ENCODE data around the gene AJUBA. TPM values are rescaled to one million over a fixed set of nuclear protein-coding genes. Genes with fewer than 3 reads are reported as not detected.

Gene AJUBA
- total RNA-seq, 1 experiment from 2014 or later, result 32.7 TPM

DNA sequence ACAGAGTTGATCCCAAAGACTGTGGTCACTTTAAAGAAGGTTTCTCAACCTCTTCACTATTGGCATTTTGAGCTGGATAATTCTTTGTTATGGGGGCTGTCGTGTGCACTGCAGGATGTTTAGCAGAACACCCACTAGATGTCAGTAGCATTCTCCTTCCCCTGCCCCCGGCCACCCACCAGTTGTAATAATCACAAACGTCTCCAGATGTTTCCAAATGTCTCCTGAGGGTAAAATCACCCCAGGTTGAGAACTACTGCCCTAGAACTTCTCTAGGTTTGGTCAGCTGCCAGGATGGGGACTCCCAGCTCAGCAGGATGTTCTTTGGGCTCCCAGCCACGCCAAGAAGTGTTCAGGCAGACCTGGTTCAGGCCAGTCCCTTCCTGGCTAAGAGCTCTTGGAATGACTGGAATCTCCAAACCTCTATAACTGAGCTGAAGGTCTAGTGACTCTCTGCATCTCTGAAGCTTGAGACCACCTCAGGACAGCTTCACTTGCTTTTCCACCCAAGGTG, 12.5 kb upstream of the AJUBA start:
- no peak overlapping the region for H3K27ac Mint-ChIP-seq (ENCODE audit: unreplicated experiment)
- intact Hi-C loops (cut with micrococcal nuclease; ENCODE audit: unreplicated experiment), result no loop called here

GRCh38 chr14:22993517-22993916, 11.2 kb upstream of the AJUBA start:
- no peaks in the 10 kb centered on the region for H3K4me1 Mint-ChIP-seq (ENCODE audit: low read depth, unreplicated experiment)
- H3K27ac Mint-ChIP-seq (ENCODE audit: unreplicated experiment), result no peak overlapping the region
- DNase-seq, result no peak
- CTCF ChIA-PET, result interaction anchor here (3.8 kb wide), 1 partner anchor 13 kb away, joined by 28 read pairs; no protein-coding TSS in a partner anchor
- H3K9me3 Mint-ChIP-seq (ENCODE audit: low read depth, unreplicated experiment), result no peaks in the 10 kb centered on the region
- intact Hi-C loops (cut with micrococcal nuclease; ENCODE audit: unreplicated experiment), result no loop called here
- no peak overlapping the region for H3K4me3 Mint-ChIP-seq (ENCODE audit: low read depth, unreplicated experiment)
- TF ChIP-seq, protein P1, sequence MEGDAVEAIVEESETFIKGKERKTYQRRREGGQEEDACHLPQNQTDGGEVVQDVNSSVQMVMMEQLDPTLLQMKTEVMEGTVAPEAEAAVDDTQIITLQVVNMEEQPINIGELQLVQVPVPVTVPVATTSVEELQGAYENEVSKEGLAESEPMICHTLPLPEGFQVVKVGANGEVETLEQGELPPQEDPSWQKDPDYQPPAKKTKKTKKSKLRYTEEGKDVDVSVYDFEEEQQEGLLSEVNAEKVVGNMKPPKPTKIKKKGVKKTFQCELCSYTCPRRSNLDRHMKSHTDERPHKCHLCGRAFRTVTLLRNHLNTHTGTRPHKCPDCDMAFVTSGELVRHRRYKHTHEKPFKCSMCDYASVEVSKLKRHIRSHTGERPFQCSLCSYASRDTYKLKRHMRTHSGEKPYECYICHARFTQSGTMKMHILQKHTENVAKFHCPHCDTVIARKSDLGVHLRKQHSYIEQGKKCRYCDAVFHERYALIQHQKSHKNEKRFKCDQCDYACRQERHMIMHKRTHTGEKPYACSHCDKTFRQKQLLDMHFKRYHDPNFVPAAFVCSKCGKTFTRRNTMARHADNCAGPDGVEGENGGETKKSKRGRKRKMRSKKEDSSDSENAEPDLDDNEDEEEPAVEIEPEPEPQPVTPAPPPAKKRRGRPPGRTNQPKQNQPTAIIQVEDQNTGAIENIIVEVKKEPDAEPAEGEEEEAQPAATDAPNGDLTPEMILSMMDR (IDR thresholded peaks at IDR 0.05; ENCODE audit: unreplicated experiment), result no peak
- H3K27me3 Mint-ChIP-seq (ENCODE audit: unreplicated experiment), result no peaks in the 10 kb centered on the region
- no TSS peak for BruUV-seq (replicated peaks)
- peaks cover 11% of the 10 kb centered on the region for H3K36me3 Mint-ChIP-seq (ENCODE audit: insufficient read depth, unreplicated experiment)

More for the DNA sequence above, 12.5 kb upstream of the AJUBA start:
- no peak for DNase-seq
- Mint-ChIP-seq H3K4me3 (ENCODE audit: low read depth, unreplicated experiment) (no peak overlapping the region), H3K9me3 (ENCODE audit: low read depth, unreplicated experiment) (no peaks in the 10 kb centered on the region), H3K36me3 (ENCODE audit: insufficient read depth, unreplicated experiment) (peaks cover 11% of the 10 kb centered on the region), H3K4me1 (ENCODE audit: low read depth, unreplicated experiment) (no peaks in the 10 kb centered on the region), H3K27me3 (ENCODE audit: unreplicated experiment) (no peaks in the 10 kb centered on the region)
- CTCF ChIA-PET, result interaction anchor here (0.7 to 3.8 kb wide), 8 partner anchors 8 to 229 kb away, joined by 3 to 28 read pairs (median 5); partner anchors contain the start of gene HAUS4
- TF ChIP-seq, protein P1 (IDR thresholded peaks at IDR 0.05; ENCODE audit: unreplicated experiment), result peak; percentile 42
- BruUV-seq (replicated peaks), result no TSS peak

- TF ChIP-seq, protein P1 (IDR thresholded peaks at IDR 0.05; ENCODE audit: unreplicated experiment), result no peak
- BruUV-seq (replicated peaks), result no TSS peak
- no peak overlapping the region for H3K27ac Mint-ChIP-seq (ENCODE audit: unreplicated experiment)
- CTCF ChIA-PET, result no interaction called here
- no peaks in the 10 kb centered on the region for H3K4me1 Mint-ChIP-seq (ENCODE audit: low read depth, unreplicated experiment)
- intact Hi-C loops (cut with micrococcal nuclease; ENCODE audit: unreplicated experiment), result no loop called here
- H3K36me3 Mint-ChIP-seq (ENCODE audit: insufficient read depth, unreplicated experiment), result peaks cover 11% of the 10 kb centered on the region
- no peaks in the 10 kb centered on the region for H3K27me3 Mint-ChIP-seq (ENCODE audit: unreplicated experiment)
- no peak for DNase-seq
- no peak overlapping the region for H3K4me3 Mint-ChIP-seq (ENCODE audit: low read depth, unreplicated experiment)
- no peaks in the 10 kb centered on the region for H3K9me3 Mint-ChIP-seq (ENCODE audit: low read depth, unreplicated experiment)
These were observed 9.5 kb upstream of the AJUBA start for GRCh38 chr14:22991852-22992251.

DNA sequence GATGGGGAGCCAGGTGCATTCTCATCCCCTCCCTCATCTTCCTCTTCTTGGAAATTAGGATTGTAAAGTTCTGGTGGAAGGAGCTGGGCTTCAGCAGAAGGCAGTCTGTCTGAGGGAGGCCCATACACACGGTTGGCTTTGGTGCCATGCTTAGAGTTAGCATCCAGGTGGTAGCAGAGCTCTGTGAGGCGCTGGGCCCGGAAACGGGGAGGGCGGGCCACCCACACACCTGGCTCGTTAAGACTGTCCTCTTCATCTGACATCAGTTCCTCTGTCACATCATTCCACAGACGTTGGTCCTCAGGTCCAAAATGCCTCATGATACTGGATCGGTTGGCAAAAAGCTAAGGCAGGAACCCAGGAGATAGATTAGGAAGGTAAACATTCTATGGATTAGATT, 4.9 kb upstream of the AJUBA start:
- H3K9me3 Mint-ChIP-seq (ENCODE audit: low read depth, unreplicated experiment), result no peaks in the 10 kb centered on the region
- no TSS peak for BruUV-seq (replicated peaks)
- H3K4me3 Mint-ChIP-seq (ENCODE audit: low read depth, unreplicated experiment), result no peak overlapping the region
- no peak for DNase-seq
- CTCF ChIA-PET, result interaction anchor here (0.7 to 1.7 kb wide), 10 partner anchors 13 to 82 kb away, joined by 3 to 46 read pairs (median 8); partner anchors contain the start of genes CDH24 and PRMT5
- no peaks in the 10 kb centered on the region for H3K4me1 Mint-ChIP-seq (ENCODE audit: low read depth, unreplicated experiment)
- TF ChIP-seq, protein P1 (IDR thresholded peaks at IDR 0.05; ENCODE audit: unreplicated experiment), result no peak
- intact Hi-C loops (cut with micrococcal nuclease; ENCODE audit: unreplicated experiment), result loop anchor here (2.0 kb wide), 1 partner anchor 70 kb away; the partner anchor contains the start of gene CDH24
- no peak overlapping the region for H3K27ac Mint-ChIP-seq (ENCODE audit: unreplicated experiment)
- H3K36me3 Mint-ChIP-seq (ENCODE audit: insufficient read depth, unreplicated experiment), result peaks cover 12% of the 10 kb centered on the region
- H3K27me3 Mint-ChIP-seq (ENCODE audit: unreplicated experiment), result no peaks in the 10 kb centered on the region

Data from Calu3 (cell line).